Endothelial cell (in vitro differentiated cells): ENCODE data around the gene MCHR1. TPM values are rescaled to one million over a fixed set of nuclear protein-coding genes. Genes with fewer than 3 reads are reported as not detected.

Experiments
- total RNA-seq: library from RNA; stranded (reverse); fragmentation: NEBNext Ultra II Directional; extraction: Animal tissue kit (Norgen Biotek cat#: 25700); gene quantifications from one replicate; pipeline ENCODE4 v1.2.1, GENCODE V29; 2021; ENCODE audit not compliant: unreplicated experiment

The MCHR1 gene
- total RNA-seq, 1 donor from 2014 or later: 6.6 TPM

Other genes with a start within 250 kb of the MCHR1 start
- 68.4 TPM for gene MRTFA, start 42.8 kb upstream of the MCHR1 start, total RNA-seq
- gene SLC25A17, start 139.9 kb downstream of the MCHR1 start, total RNA-seq: 18.1 TPM
- gene ST13, start 177.2 kb downstream of the MCHR1 start, total RNA-seq: 302 TPM
- gene XPNPEP3, start 177.7 kb downstream of the MCHR1 start, total RNA-seq: 23.5 TPM
- not detected for gene DNAJB7, start 182.6 kb downstream of the MCHR1 start, total RNA-seq